Measurements from ENCODE around the gene DCAF4L1.

The DCAF4L1 gene

GRCh38 chr4:41964401-41964800 lies 17.2 kb upstream of the DCAF4L1 start:
- H3K4me3 ChIP-seq (replicated peaks in 1 of 2; ENCODE audit: low read depth in 2 of 2, low read length in 2 of 2), result no peak overlapping the region
- no peak for DNase-seq (ENCODE audit: low read depth in 2 of 2)
- TF ChIP-seq CTCF (IDR thresholded peaks at IDR 0.05; ENCODE audit: low read depth, low read length), result no peak

- no peak for TF ChIP-seq CTCF (IDR thresholded peaks at IDR 0.05; ENCODE audit: low read depth, low read length)
- no peak for DNase-seq (ENCODE audit: low read depth in 2 of 2)
- no peak overlapping the region for H3K4me3 ChIP-seq (replicated peaks in 1 of 2; ENCODE audit: low read depth in 2 of 2, low read length in 2 of 2)
Measured at GRCh38 chr4:41967392-41967791, 14.2 kb upstream of the DCAF4L1 start.

- TF ChIP-seq CTCF (IDR thresholded peaks at IDR 0.05; ENCODE audit: low read depth, low read length), result no peak
- DNase-seq (ENCODE audit: low read depth in 2 of 2), result no peak
- H3K4me3 ChIP-seq (replicated peaks in 1 of 2; ENCODE audit: low read depth in 2 of 2, low read length in 2 of 2), result no peak overlapping the region
Measured at GRCh38 chr4:41969671-41970070, 11.9 kb upstream of the DCAF4L1 start.

GRCh38 chr4:41975341-41975740 lies 6.2 kb upstream of the DCAF4L1 start:
- TF ChIP-seq CTCF (IDR thresholded peaks at IDR 0.05; ENCODE audit: low read depth, low read length), result no peak
- no peak for DNase-seq (ENCODE audit: low read depth in 2 of 2)
- no peak overlapping the region for H3K4me3 ChIP-seq (replicated peaks in 1 of 2; ENCODE audit: low read depth in 2 of 2, low read length in 2 of 2)

- no peak for DNase-seq (ENCODE audit: low read depth in 2 of 2)
- H3K4me3 ChIP-seq (replicated peaks in 1 of 2; ENCODE audit: low read depth in 2 of 2, low read length in 2 of 2), result no peak overlapping the region
- TF ChIP-seq CTCF (IDR thresholded peaks at IDR 0.05; ENCODE audit: low read depth, low read length), result no peak
Measured at GRCh38 chr4:41976775-41977516, 4.6 kb upstream of the DCAF4L1 start.

GRCh38 chr4:41977709-41978108 lies 3.8 kb upstream of the DCAF4L1 start:
- DNase-seq (ENCODE audit: low read depth in 2 of 2), result peak; percentile 6 to 52
- no peak for TF ChIP-seq CTCF (IDR thresholded peaks at IDR 0.05; ENCODE audit: low read depth, low read length)
- H3K4me3 ChIP-seq (replicated peaks in 1 of 2; ENCODE audit: low read depth in 2 of 2, low read length in 2 of 2), result no peak overlapping the region

GRCh38 chr4:41982716-41983115 lies 1.2 kb downstream of the DCAF4L1 start:
- DNase-seq (ENCODE audit: low read depth in 2 of 2), result no peak
- no peak overlapping the region for H3K4me3 ChIP-seq (replicated peaks in 1 of 2; ENCODE audit: low read depth in 2 of 2, low read length in 2 of 2)
- TF ChIP-seq CTCF (IDR thresholded peaks at IDR 0.05; ENCODE audit: low read depth, low read length), result no peak

Measured in cardiac fibroblast (primary cell).